Activated CD4-positive, CD25-positive, alpha-beta regulatory T cell treated with anti-CD3 and anti-CD28 coated beads, Interleukin-2, amount 50 U/mL, for 24 hours (primary cell): ENCODE measurements around the gene SLC22A15.
"Not testable (repeated sequence)": the region's sequence is repeated elsewhere in the genome, so short reads cannot be mapped to it uniquely, and the experiment has no call there.

Experiments used
- ATAC-seq, 2 donors: fragments of 150-1000 bp; cut with Tn5 transposase; one replicate each; pipeline ENCODE4 v1.10.0; 2021; ENCODE audit warnings: mild to moderate bottlenecking in 1 of 2, moderate library complexity in 1 of 2

The SLC22A15 gene

GRCh38 chr1:115980998-115981993 lies 5.0 kb downstream of the SLC22A15 start:
- no peak for ATAC-seq

DNA sequence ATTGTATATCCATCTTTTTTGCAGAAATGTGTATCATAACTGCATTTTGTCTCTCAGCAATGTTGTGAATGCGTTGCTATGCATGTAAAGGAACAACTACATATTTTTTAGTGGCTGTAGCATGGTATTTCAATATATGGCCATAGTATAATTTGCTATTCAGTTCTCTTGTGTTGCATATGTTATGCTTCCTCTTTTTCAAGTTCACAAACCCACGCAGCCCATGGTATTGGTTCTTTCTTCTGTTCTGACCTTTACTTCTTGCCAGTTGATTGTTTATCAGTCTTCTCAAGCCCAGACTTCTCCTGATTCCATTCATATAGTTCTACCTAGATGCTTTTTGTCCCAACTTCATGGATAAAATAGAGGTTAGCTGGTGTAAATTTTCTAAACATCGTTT lies 6.1 kb downstream of the SLC22A15 start:
- ATAC-seq, result no peak

DNA sequence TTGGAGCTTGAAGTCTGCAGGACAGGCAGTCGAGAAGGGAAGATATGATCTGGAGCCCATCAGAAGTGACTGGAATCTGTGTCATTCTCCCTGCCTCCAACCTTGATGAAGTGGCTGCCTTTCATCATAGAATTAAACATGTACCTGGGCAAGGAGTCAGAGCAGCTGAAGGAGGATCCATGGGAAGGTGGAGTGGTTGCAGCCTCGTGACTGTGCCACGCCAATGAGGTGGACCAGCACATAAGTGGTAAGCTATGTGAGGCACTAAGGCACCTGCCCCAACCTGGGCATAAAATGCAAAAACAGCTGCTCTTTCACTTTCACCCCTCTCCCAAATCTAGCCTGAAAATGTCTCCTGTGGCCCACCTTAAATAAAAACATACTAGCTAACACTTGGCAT lies 7.3 kb downstream of the SLC22A15 start:
- ATAC-seq, result no peak

GRCh38 chr1:115987623-115988022 lies 11.3 kb downstream of the SLC22A15 start:
- no peak for ATAC-seq

DNA sequence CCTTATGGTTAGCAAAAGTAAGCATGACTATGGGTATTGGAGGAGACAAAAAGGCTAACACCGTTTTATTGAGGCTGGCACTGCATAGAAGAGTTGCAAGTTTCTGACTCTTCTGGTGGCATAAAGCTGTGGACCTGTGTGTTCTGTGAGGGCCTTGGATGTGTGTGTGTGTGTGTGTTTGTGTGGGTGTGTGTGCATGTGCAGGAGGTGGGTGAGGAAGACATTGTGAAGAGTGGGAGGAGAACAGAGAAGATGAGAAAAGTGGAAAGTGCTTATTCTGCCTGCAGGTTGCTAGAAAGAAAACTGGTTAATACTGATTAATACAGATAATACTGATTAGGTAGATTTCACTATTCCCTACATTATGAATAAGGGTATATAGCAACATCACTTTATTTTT lies 12.6 kb downstream of the SLC22A15 start:
- no peak for ATAC-seq

DNA sequence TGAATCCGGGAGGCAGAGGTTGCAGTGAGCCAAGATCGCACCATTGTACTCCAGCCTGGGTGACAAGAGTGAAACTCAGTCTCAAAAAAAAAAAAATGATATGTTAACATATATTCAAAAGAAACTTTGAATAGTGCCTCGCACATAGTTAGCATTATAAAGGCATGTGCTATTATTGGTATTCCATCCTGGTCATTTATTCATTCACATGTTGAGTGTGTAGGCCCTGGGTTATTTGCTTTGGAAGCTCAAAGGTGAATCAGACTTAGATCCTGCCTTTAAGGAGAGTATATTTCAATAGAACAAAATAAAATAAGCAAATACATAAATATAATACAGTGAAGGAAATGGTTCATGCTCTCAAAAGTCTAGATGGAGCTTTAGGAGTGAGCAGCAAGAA lies 13.4 kb downstream of the SLC22A15 start:
- no peak for ATAC-seq

- ATAC-seq, result no peak
Observed at GRCh38 chr1:115991909-115992308, 15.6 kb downstream of the SLC22A15 start.

DNA sequence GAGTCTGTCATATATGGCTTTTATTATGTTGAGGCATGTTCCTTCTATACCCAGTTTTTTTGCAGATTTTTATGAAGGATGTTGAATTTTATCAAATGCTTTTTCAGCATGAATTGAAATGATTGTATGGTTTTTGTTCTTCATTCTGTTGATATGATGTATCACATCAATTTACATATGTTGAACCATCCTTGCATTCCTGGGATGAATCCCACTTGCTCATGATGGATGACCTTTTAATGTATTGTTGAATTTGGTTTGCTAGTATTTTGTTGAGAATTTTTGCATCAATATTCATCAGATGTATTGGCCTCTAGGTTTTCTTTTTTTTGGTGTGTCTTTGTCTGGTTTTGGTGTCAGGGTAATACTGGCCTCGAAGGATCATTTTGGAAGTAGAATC lies 21.6 kb downstream of the SLC22A15 start:
- not testable (repeated sequence) for ATAC-seq

- ATAC-seq, result no peak
Observed at GRCh38 chr1:116001739-116002487, 25.6 kb downstream of the SLC22A15 start.

DNA sequence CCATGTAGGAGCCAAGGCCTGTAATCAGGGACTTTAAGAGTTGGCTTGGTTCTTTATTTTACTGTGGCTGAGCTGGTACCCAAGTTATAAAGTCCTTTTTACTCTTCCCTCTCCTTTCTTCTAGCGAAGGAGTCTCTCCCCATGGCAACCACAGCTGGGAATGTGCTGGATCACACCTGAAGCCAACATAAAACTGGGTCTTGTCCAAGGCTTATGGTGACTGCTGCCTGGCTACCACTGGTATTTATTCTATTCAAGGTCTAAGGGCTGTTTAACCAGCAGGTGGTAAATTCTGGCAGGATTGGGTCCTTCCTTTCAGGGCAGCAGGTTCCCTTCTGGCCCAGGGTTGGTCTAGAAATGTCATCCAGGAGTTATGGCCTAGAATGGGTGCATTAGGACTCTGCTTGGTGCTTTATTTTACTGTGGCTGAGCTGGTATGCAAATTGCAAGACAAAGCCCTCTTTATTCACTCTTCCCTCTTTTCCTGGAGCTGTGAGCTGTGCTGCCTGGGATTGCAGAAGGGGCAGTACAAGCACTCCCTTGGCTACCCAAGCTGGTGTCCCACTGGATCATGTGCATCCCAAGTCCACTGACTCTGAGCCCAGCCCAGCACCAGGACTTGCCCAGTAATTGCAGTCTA lies 26.6 kb downstream of the SLC22A15 start:
- no peak for ATAC-seq

DNA sequence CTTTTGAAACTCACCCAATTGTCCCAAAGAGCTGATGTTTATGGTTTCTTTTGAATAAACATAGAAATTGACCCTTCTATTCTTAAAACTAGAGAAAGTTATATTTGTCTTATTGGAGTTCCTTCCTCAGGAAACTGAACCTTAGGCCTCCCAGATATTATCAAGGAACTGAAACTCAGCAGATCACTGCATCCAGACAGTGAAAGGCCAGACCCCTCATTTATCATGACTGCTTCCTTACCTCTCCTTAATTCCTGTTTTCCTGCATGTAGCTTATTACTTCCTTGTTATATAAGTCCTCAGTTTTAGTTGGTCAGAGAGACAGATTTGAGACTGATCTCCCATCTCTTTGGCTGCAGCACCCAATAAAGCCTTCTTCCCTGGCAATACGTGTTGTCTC lies 27.5 kb downstream of the SLC22A15 start:
- ATAC-seq, result no peak

DNA sequence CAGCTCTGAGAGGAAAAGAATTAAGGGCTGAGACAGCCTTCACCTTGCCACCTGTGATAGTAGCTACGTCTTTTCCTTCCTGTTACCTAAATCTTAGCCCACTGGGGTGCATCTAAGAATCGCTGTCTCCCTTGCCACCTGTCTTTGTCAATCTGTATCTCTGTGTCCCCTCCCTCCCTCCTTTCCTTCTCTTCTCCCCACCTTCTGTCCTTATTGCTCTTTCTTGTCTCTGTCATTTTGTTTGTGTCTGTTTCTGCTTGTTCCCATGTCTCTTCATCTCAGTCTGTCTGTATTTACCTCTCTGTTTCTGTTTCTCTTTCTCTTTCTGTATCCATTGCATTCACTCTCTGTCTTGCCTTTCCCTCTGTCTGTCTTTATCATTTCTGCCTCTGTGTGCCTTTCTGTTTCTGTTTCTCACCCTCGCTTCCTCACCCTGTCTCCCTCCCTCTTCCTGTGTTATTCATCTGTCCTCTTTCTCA lies 30.2 kb downstream of the SLC22A15 start:
- ATAC-seq, result peak; percentile 86 to 91

- ATAC-seq, result no peak
Observed at GRCh38 chr1:116008656-116009390, 32.5 kb downstream of the SLC22A15 start.

DNA sequence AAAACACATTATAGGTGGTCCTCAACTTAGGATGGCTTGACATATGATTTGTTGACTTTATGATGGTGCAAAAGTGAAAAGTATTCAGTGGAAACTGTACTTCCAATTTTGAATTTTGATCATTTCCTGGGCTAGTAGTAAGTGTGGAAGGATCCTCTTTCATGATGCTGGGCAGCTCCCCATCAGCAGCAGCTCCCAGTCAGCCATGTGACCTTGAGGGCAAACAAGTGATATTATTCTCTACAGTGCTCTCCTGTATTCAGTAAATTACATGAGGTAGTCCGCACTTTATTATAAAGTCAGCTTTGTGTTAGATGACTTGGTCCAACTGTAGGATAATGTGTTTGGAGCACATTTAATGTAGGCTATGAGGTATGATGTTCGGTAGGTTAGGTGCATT lies 36.4 kb downstream of the SLC22A15 start:
- ATAC-seq, result no peak

DNA sequence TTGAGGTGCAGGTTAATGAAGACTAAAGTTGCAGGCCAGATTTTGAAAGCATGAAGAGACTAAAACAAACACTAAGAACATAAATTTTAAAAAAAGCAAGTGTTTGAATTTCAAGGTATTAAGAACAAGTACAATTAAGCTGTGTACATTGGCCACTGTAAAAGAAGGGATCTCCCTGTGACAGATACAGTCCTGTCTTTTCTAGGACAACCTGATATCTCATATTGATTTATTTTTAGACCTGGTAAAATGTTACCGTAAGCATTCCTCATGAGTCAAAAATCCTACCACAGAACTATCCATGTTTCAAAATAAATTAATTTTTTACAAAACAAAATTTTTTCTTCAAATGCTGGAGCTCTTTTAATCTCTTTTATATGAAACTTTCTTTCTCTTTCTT lies 39.4 kb downstream of the SLC22A15 start:
- ATAC-seq, result no peak

DNA sequence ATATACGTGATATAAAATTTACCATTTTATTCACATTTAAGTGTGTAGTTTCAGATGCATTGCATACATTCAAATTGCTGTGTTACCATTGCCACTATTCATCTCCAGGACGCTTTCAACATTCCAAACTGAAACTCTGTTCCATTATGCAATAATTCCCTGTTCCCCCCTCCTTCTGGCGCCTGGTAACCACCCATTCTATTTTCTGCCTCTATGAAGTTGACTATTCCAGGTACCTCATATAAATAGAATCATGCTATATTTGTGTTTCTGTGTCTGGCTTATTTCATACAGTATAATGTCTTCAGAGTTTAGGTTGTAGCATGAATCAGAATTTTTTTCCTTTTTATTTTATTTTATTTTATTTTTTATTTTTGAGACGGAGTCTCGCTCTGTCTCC lies 41.7 kb downstream of the SLC22A15 start:
- ATAC-seq, result no peak

- ATAC-seq, result no peak
Observed at GRCh38 chr1:116019653-116020253, 43.4 kb downstream of the SLC22A15 start.

DNA sequence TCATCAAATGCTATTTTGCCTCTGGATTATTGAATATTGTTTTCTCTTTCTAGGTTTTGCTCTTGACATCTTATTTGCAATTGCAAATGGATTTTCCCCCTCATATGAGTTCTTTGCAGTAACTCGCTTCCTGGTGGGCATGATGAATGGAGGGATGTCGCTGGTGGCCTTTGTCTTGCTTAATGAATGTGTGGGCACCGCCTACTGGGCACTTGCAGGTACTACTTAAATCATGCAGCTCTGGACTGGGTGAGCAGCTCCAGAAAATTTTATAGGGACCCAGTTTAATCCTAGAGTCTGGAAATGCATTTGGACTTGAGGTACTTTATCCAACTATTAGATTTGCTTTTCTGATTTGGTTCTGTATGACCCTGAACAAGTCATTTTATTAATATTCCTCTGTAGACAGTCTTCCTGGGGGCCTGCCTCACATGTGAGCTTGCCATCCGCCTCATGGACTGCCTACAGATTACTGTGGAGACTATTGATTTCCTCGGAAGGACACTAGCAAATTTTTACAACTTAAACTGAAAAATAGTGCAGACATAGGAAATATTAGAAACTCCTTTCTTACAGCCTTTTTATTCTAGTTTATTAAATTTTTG lies 44.5 kb downstream of the SLC22A15 start:
- ATAC-seq, result peak in 1 of 2 donors; percentile 41

- ATAC-seq, result no peak
Observed at GRCh38 chr1:116024626-116025025, 48.3 kb downstream of the SLC22A15 start.

DNA sequence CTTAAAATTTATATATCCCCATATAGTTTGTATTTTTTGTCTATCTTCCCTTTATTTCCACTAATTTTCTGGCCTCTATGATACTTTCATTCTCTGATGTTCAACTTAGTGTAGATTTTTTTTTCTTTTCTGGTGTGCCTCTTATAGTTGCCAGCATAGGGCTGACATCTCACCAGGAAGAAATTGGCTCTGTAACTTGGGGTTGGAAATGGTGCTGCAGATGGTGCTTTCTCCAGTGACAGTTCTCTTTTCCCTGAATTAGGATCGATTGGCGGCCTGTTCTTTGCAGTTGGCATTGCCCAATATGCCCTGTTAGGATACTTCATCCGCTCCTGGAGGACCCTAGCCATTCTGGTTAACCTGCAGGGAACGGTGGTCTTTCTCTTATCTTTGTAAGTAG lies 50.3 kb downstream of the SLC22A15 start:
- no peak for ATAC-seq

- ATAC-seq, result no peak
Observed at GRCh38 chr1:116031302-116031835, 55.1 kb downstream of the SLC22A15 start.
